ENCODE data around the gene KLHL41.
"Not testable (repeated sequence)": the region's sequence is repeated elsewhere in the genome, so short reads cannot be mapped to it uniquely, and the experiment has no call there.

KLHL41 gene

DNA sequence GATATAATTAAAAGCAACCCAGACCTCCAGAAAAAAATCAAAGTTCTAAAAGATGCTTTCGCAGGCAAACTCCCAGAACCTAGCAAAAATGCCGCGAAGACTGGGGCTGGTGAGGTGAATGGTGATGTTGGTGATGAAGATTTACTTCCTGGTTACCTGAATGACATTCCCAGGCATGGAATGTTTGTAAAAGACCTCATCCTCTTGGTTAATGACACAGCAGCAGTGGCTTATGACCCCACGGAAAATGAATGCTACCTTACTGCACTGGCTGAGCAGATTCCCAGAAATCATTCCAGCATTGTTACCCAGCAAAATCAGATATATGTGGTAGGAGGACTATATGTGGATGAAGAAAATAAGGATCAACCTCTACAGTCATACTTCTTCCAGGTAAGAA, 994 bp downstream of the KLHL41 start:
- no peak for DNase-seq

DNA sequence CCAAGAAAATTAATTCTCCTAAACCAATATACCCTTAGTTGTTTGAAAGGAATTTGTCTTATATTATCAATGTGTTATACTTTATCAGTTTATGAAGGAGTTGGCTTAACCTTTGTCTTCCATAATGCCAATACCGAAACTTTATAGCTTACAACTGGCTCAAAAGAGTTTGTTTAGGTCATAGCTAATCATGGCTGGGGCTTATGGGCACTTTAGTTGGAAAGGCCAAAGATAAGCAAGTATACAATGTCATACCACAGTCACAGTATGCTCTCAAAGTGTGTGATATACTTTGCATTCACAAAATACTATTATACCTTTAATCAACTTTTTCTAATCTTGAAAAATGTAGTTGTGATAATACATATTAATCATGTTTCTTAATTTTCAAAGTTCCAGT, 2.3 kb downstream of the KLHL41 start:
- no peak for DNase-seq

DNA sequence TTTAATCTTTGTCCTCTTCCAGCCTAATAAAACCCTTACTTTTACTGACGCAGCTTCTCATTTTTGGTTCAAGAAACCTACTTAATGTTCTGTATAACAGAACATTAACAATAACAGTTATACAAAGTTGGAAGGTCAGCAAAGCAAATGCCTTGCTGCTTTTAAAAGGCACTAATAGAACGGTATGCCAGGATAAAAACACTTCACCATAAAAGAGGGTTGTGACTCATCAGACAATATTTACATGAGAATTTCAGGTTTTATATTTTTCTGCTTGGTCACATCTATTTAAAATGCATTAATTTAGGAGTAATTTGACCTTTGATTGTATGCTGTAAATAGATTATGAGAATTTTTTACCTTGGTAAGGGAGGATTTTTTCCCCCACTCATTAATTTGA, 3.0 kb downstream of the KLHL41 start:
- DNase-seq = no peak

DNA sequence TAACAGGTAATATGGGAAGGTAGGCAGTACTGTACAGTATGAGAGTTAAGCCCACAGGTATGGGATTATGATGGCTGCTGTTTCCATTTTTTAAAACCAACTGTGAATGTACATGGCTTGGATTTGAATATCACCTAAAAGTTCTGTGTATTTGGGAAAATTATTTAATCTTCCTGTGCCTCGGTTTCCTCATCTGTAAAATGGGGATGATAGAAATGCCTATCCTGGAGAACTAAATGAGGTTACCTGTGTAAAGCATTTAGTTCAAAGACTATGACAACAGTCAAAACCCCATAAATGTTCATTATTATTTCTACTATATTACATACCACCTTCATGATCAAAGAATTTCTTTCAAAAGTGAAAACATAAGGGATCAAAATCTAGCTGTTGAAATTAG, 3.6 kb downstream of the KLHL41 start:
- DNase-seq = no peak

DNA sequence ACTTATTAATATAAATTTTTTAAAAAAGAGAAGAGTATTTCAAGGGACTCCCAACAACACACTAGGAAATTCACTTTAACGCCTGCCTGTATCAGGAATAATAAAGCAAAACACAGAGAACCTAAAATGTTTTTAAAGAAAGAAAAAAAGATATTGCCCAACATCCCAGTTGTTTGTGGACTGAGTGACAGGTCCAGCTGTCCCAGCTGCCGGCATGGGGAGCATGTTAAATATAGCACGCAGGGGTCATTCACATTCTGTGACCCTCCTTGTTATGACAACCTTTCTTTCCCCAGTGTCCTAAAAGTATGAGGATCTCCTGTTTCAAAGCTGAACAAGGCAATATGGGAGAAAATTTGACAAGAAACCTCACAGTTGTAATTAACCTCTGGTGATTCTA, 4.4 kb downstream of the KLHL41 start:
- no peak for DNase-seq

DNA sequence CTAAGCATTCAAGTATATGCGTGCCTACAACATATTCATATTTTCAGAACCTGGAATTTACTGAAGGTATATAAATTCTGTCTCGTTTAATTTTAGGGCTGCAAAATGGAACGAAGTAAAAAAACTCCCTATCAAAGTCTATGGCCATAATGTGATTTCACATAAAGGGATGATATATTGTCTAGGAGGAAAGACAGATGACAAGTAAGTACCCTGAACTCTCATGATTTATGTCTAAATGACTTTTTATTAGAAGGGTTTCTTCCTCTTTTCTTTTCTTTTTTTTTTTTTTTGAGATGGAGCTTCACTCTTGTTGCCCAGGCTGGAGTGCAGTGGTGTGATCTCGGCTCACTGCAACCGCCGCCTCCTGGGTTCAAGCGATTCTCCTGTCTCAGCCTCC, 5.3 kb downstream of the KLHL41 start:
- DNase-seq = not testable (repeated sequence)

DNA sequence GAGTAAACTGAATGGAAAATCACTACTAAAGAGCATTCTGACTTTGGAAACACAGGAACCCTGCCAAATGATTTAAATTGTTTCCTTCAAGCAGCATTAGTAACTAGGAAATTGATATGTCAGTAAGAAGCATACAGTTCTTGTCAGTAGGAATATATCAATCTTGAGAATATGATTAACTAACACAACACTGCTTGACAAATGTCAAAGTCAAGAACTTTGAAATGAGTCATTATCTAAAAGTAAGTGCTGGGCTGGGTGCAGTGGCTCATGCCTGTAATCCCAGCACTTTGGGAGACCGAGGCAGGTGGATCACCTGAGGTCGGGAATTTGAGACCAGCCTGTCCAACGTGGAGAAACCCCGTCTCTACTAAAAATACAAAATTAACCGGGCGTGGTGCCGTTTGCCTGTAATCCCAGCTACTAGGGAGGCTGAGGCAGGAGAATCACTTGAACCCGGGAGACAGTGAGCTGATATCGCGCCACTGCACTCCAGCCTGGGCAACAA, 7.0 kb downstream of the KLHL41 start:
- not testable (repeated sequence) for DNase-seq

DNA sequence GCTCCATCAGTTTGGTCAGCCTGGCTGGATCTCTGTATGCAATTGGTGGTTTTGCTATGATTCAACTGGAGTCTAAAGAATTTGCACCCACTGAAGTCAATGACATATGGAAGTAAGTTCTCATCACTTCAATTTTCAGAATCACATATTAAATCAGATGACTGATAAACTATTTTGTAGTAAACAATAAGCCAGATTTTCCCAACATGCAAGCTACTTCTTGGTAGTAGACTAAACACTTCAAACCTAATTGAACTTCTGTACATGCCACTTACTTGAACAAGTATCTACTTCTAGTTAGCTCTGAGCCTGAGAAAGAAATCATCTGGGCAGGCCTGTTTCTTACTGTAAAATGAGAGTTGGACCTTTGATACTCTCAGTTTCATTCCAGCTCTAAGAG, 11.4 kb downstream of the KLHL41 start:
- DNase-seq = no peak

DNA sequence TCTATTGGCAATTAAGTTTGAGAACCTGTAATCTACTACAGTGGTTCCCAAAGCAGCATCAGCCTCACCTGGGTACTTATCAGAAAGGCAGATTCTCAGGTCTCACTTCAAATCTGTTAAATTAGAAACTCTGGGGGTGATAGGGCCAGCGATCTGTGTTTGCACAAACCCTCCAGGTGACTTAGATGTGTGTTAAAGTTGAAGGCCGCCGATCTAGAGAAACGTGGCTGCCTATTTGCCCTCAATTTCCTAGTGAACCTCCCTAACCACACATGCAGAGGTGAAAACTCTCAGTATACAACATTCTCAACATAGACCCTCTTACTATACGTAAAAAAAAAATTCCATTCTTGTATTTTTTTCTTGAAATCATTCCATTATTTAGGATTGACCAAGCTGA, 14.2 kb downstream of the KLHL41 start:
- no peak for DNase-seq

DNA sequence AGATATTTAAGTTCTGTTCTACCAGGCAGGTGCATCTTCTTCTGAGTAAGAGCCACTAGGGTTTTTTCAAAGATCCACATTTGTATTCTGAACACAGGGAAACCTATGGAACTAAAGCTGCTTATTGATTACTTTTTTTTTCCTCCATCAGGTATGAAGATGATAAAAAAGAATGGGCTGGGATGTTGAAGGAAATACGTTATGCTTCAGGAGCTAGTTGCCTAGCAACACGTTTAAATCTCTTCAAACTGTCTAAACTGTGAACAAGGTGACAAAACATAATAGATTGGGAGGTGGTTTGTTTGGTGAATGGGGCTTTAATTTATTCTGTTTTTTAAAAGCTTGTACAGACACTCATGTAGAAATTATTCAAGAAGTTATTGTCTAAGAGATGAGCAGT, 15.9 kb downstream of the KLHL41 start:
- no peak for DNase-seq

DNA sequence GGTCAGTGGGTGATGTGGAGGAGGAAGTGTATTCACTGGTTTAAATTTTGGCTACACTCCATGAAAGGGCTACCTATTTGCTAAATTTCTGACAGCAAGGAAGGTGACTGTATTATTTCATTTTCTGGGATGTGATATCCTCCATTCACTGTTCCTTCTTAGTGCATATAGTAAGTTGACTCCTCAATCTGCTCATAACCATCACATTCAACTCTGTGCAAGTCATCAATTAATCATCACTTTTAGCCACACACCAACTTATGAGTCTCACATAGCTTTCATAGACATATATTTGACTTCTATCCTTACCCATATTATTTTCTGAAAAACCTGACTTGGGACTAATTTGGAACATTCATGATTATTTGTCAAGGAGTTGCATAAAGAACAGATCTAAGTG, 16.9 kb downstream of the KLHL41 start:
- DNase-seq = no peak

DNA sequence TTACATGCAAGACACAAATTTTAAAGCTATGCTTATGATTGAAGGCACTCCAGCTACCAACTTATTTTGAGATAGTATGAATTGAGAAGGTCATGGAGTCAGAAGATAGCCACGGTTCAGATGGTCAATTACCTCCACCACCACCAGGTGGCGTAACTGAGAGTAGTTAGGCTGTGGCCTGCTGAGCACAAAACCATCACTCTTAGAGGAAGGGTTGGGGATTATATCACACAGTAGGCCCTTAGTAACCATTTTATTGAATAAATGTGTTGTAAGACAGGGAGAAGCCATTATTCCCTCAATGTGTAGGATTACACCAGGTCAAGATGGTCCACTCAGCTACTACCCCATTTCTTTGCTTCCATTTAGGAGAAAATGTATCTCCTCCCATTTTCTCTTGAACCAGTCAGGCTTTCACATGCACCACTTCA, 18.8 kb downstream of the KLHL41 start:
- no peak for DNase-seq

DNA sequence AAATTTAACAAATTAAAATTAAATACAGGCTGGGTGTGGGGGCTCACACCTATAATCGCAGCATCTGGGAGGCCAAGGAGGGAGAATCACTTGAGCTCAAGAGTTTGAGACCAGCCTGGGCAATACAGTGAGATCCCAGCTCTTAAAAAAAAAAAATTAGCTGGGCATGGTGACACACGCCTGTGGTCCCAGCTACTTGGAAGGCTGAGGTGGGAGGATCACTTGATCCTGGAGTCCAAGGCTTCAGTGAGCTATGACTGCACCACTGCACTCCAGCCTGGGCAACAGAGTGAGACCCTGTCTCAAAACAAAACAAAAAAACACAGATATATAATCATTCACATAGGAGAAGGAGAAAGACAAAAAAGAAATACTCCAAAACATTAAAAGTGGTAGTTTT, 30.0 kb downstream of the KLHL41 start:
- DNase-seq = not testable (repeated sequence)

DNA sequence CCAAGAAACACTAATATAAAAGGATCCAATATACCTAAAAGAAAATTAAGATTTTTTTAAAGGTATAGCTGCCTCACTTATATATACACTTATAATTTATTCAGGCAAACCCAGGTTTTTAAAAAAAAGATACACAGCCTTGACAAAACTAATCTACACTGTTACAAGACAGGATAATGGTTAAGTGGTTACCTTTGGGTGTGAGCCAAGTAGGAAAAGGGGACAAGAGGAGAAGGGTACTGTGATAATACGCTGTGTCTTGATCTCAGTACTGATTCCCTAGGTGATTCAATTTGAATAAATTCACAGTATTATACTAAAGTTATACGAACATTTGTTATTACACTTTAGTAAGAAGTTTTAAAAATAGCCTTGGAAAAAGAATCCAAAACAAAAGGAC, 30.6 kb downstream of the KLHL41 start:
- DNase-seq = no peak

DNA sequence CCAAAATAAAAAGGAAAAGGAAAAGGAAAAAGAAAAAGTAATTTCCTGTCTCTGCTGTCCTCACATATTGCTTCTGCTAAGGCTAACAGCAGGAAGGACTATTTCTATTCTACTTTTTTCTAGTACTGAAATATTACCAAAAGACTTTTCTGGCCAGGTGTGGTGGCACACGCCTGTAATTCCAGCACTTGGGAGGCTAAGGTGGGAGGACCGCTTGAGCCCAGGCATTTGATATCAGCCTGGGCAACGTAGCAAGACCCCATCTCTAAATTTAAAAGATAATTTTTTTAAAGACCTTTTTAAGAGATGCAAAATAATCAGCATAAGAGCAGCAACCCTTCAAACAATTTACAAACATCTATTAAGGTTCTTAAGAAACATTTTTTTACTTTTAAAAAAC, 32.9 kb downstream of the KLHL41 start:
- no peak for DNase-seq

DNA sequence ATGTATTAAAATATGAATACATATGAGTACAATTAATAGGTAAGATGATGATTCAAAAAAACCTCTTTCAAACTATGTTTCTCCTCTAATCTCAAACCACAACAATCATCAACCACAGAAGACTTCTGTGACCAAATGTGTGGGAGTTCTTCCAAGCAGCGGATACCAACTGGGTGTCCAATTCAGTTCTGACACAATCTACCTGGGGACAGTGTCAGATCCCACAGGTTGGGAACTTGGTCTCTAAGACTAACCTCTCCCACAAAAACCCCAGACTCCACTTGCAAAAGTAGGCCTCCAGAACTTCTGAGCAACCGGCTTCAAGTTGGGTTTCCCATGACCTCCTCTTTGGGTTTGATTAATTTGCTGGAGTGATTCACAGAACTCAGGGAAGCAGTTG, 37.3 kb downstream of the KLHL41 start:
- no peak for DNase-seq

DNA sequence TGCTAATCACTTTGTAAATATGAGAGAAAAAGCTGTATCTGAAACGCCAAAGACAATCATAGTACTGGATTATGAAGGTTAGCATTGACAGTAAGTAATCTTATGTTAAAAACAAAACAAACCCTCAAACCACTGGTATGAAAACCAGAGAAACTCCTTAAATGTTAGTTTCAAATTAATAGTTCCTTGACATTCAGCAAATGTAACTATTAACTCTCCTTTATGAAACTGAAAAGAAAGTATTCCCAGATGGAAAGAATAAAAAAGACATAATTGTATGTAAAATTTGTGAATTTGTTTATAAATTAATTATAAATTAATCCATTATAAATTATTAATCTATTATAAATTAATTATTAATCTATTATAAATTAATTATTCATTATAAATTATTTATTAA, 51.9 kb downstream of the KLHL41 start:
- no peak for DNase-seq

DNA sequence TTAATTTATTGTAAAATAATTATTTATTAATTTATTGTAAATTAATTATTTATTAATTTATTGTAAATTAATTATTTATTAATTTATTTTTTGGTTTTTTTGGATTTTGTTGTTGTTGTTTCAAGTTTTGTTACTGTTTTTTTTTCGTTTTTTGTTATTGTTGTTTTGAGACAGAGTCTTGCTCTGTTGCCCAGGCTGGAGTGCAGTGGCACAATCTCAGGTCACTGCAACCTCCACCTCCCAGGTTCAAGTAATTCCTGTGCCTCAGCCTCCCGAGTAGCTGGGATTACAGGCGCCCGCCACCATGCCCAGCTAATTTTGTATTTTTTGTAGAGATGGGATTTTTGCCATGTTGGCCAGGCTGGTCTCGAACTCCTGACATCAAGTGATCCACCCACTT, 52.6 kb downstream of the KLHL41 start:
- DNase-seq = not testable (repeated sequence)

DNA sequence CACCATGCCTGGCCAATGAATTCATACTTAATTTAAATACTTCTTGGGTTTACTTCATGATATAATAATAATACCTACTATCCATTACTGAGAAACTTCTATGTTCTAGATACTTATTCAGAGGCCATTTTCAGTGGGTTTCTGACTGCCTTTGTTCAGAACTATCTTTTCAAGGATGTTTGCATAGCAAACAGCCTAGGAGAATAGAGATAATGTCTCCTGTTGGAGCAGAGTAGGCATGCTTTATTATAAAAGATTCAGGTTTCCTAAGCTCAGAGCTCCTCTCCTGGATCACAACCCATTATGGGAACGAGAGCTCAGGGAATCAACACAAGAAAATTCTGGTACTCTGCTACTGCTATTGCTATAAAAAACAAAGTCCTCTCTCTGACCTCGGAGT, 53.0 kb downstream of the KLHL41 start:
- DNase-seq = no peak

DNA sequence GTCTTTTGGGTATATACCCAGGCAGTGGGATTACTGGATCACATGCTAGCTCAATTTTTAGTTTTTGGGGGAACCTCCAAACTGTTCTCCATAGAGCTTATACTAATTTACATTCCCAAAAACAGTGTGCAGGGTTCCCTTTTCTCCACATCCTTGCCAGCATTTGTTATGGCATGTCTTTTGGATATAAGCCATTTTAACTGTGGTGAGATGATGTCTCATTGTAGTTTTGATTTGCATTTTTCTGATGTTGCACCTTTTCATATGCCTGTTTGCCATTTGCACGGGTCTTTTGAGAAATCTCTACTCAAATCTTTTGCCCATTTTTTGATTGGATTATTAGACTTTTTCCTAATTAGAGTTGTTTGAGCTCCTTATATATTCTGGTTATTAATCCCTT, 56.2 kb downstream of the KLHL41 start:
- no peak for DNase-seq

DNA sequence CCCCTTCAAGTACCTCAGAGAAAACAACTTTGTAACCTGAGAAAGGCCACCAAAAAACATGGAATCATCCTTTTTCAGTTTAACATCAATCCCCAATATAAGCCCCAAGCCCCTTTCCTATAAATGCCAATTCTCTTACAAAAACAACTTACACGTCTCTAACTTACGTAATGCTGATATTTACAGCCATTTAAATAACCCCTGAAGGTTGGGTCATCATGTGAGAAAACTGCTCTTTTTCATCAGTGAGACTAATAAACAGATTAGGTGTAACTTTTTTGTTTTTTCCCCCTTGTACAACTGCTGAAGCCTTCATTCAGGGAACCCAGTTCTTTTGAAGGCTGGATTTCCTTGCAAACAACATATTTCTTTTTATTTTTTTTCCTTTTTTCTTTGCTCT, 60.4 kb downstream of the KLHL41 start:
- no peak for DNase-seq

DNA sequence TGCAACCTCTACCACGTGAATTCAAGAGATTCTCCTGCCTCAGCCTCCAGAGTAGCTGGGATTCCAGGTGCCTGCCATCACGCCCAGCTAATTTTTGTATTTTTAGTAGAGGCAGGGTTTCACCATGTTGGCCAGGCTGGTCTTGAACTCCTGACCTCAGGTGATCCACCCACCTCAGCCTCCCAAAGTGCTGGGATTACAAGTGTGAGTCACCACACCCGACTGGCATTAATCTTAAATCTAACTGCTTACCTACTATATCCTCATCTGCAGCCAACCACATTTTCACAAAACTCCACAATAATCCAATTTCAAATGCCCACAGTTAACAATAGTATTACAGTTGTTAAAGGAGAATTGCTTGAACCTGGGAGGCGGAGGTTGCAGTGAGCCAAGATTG, 61.2 kb downstream of the KLHL41 start:
- DNase-seq = not testable (repeated sequence)

DNA sequence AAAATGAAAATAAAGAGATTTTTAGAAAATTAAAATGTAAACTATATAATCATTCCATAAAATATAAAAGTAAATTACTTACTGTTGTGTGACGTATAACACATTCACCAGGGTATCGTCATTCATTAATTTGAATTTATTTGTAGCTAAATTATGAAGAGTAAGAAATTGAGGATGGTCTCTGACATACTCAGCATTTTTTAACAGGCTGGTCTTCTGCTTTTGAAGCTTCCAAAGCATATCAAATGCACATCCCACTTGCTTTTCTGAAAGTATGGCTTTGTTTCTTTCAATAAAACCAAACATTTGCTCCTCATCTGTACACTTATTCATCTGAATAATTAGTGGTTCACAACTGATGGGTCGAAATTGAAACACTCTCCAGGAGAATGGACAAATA, 62.1 kb downstream of the KLHL41 start:
- no peak for DNase-seq

DNA sequence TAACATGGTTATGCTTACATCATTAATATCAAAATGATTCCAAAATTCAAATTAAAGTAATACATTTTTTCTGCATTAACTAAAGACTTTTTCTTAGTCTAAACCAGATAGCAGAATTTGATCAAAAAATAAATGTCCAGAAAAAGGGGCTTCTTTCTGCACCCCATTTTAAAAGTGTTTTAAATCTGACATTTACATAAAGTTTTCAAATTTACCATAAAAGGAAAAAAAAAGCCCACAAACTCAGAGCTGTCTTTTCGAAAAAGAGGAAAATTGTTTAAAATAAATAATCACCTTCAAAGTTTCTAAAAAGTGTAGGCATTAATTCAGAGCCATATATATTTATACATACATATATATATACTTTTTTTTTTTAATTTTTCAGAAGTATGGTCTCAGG, 62.7 kb downstream of the KLHL41 start:
- DNase-seq = no peak

DNA sequence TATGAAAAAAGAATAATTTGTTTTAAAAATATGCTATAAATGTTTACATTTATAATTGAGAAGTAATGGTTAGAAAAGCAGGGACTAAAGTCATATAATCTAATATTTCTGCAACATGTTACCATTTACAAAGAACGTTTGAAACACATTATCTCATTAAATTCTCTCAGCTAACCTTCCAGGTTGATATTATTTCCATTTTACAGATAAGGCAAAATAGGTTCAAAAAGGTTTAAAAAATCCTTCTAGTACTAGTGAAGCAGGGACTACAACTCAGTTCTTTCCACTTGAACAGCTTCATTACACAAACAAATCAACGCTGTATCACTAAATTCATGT, 63.3 kb downstream of the KLHL41 start:
- no peak for DNase-seq

Data from SIG-M5 (cell line).